Middle frontal gyrus (tissue), 1 donor: ENCODE data around the gene ANXA6.

ENCODE experiments used
- DNase-seq: peaks from one replicate; pipeline ENCODE4 v3.0.0-alpha.2; 2015; ENCODE audit warnings: low spot score; ENCODE audit errors: extremely low spot score

The ANXA6 gene

GRCh38 chr5:151154931-151155774, 2.4 kb downstream of the ANXA6 start:
- no peak for DNase-seq

GRCh38 chr5:151153766-151154272, 3.8 kb downstream of the ANXA6 start:
- DNase-seq = no peak

GRCh38 chr5:151153300-151153699, 4.3 kb downstream of the ANXA6 start:
- DNase-seq = no peak

GRCh38 chr5:151151793-151152192, 5.8 kb downstream of the ANXA6 start:
- no peak for DNase-seq

- DNase-seq = no peak
Measured at GRCh38 chr5:151151263-151151660, 6.3 kb downstream of the ANXA6 start.

- no peak for DNase-seq
Measured at GRCh38 chr5:151150471-151151262, 6.9 kb downstream of the ANXA6 start.

GRCh38 chr5:151148583-151148982, 9.0 kb downstream of the ANXA6 start:
- DNase-seq = no peak

GRCh38 chr5:151147033-151147432, 10.5 kb downstream of the ANXA6 start:
- DNase-seq = no peak

- no peak for DNase-seq
Measured at GRCh38 chr5:151146061-151146460, 11.5 kb downstream of the ANXA6 start.

- no peak for DNase-seq
Measured at GRCh38 chr5:151144922-151145321, 12.7 kb downstream of the ANXA6 start.

- no peak for DNase-seq
Measured at GRCh38 chr5:151144275-151144674, 13.3 kb downstream of the ANXA6 start.

- DNase-seq = no peak
Measured at GRCh38 chr5:151143645-151144044, 13.9 kb downstream of the ANXA6 start.

- no peak for DNase-seq
Measured at GRCh38 chr5:151142933-151143332, 14.6 kb downstream of the ANXA6 start.

- no peak for DNase-seq
Measured at GRCh38 chr5:151141535-151141934, 16.0 kb downstream of the ANXA6 start.

- DNase-seq = no peak
Measured at GRCh38 chr5:151140686-151141459, 16.7 kb downstream of the ANXA6 start.

GRCh38 chr5:151139646-151140045, 17.9 kb downstream of the ANXA6 start:
- DNase-seq = no peak

GRCh38 chr5:151139015-151139414, 18.6 kb downstream of the ANXA6 start:
- DNase-seq = no peak

- DNase-seq = no peak
Measured at GRCh38 chr5:151138114-151138513, 19.5 kb downstream of the ANXA6 start.

GRCh38 chr5:151137067-151137825, 20.3 kb downstream of the ANXA6 start:
- no peak for DNase-seq

- no peak for DNase-seq
Measured at GRCh38 chr5:151134228-151134627, 23.4 kb downstream of the ANXA6 start.

GRCh38 chr5:151132963-151133362, 24.6 kb downstream of the ANXA6 start:
- DNase-seq = no peak
